Right ventricle myocardium superior (tissue), 1 donor: ENCODE data around the gene PLCH2. TPM values are rescaled to one million over a fixed set of nuclear protein-coding genes. Genes with fewer than 3 reads are reported as not detected.
"Not testable (repeated sequence)": the region's sequence is repeated elsewhere in the genome, so short reads cannot be mapped to it uniquely, and the experiment has no call there.

Experiments used
- ATAC-seq: fragments of 200-7000 bp; cut with Tn5 transposase; one replicate; pipeline ENCODE4 v1.9.1; 2020; ENCODE audit warnings: mild to moderate bottlenecking; ENCODE audit not compliant: poor library complexity
- DNase-seq: peaks from one replicate; pipeline ENCODE4 v3.0.0-alpha.2; 2020
- intact Hi-C: fragments of 100-400 bp; cut with DNase I; formaldehyde crosslinking; loops from one replicate; pipeline ENCODE4 v1.11.2; 2022
- total RNA-seq: library from RNA; stranded (reverse); fragmentation: NEBNext Ultra II Directional; extraction: Animal tissue kit (Norgen Biotek cat#: 25700); gene quantifications from one replicate; pipeline ENCODE4 v1.2.1, GENCODE V29; 2021
- donor health status: DM: no; HTN: yes; CAD: no; lungs with severe emphysema.

Gene PLCH2
- total RNA-seq, 1 donor from 2014 or later = 0.13 TPM

GRCh38 chr1:2438038-2438437 lies 38.1 kb upstream of the PLCH2 start:
- ATAC-seq (no peak), DNase-seq (no peak)
- intact Hi-C loops = no loop called here

DNA sequence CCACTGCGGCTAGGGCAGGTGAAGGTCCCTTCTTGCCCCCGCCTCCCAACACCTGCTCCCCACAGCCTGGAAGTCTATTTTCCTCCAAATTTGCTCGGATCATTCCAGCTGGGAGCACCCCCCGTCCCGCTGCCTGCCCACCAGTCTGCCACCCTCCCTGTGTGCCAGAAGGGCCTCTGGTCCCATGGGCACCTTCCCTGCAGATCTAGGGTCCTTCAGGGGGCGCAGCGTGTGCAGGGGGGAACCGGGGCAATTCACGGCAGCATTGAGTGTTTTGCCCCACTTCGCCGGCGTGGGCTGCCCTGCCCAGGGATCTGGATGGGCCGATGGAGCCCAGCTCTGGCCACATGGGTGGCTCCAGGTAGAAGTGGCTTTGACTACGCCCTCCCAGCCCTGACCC lies 37.4 kb upstream of the PLCH2 start:
- DNase-seq = no peak
- intact Hi-C loops = no loop called here
- ATAC-seq = no peak

DNA sequence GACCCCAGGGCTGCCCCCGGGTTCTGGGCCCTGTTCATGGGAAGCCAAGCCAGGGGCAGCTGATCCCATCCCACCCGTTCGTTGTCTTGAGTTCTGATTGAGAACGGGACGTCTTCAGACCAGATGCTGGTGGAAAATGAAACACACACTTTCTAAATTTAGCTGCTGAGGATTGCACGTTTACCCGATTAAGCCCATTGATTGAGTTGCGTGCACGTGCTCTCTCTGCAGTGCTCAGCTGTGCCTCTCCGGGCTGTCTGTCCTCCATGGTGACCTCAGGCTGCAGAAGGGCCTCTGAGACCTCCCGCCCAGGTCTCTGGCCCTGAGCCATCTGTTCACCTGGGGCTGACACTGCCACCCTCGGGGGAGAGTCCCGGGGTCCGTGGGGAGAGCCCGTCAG lies 36.7 kb upstream of the PLCH2 start:
- DNase-seq (no peak), ATAC-seq (no peak)
- intact Hi-C loops = no loop called here

DNA sequence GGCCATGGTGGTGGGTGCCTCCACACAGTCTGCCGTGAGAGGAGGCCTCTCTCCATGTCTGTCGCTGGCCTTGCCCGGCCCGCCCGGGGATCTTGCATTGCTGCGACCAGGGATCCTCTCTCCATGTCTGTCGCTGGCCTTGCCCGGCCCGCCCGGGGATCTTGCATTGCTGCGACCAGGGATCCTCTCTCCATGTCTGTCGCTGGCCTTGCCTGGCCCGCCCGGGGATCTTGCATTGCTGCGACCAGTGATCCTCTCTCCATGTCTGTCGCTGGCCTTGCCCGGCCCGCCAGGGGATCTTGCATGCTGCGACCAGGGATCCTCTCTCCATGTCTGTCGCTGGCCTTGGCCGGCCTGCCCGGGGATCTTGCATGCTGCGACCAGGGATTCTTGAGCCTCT lies 35.7 kb upstream of the PLCH2 start:
- DNase-seq, intact Hi-C loops: not testable (repeated sequence)
- peak; percentile 27 for ATAC-seq

DNA sequence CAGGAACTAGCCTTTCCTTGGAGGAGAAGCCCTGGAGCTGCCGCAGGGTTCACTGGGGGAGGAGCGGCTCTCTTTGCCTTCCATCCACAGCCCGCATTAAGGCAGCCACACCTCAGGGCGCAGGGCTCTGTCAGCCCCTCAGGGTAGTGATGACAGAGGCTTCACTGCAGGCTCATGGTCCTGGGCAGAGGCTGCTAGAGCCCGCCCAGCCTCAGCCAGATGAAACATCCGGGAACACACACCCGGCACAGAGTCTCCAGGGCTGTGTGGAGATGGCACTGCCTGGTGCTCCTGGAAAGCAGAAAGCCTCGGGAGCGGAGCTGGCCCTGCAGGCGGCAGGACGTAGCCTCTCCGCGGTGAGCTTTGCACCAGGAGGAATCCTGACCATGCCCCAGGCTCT lies 34.3 kb upstream of the PLCH2 start:
- intact Hi-C loops = no loop called here

GRCh38 chr1:2442661-2443060 lies 33.4 kb upstream of the PLCH2 start:
- intact Hi-C loops = no loop called here
- no peak for DNase-seq
- no peak for ATAC-seq

More for the DNA sequence above, 34.3 kb upstream of the PLCH2 start:
- ATAC-seq (no peak), DNase-seq (no peak)

DNA sequence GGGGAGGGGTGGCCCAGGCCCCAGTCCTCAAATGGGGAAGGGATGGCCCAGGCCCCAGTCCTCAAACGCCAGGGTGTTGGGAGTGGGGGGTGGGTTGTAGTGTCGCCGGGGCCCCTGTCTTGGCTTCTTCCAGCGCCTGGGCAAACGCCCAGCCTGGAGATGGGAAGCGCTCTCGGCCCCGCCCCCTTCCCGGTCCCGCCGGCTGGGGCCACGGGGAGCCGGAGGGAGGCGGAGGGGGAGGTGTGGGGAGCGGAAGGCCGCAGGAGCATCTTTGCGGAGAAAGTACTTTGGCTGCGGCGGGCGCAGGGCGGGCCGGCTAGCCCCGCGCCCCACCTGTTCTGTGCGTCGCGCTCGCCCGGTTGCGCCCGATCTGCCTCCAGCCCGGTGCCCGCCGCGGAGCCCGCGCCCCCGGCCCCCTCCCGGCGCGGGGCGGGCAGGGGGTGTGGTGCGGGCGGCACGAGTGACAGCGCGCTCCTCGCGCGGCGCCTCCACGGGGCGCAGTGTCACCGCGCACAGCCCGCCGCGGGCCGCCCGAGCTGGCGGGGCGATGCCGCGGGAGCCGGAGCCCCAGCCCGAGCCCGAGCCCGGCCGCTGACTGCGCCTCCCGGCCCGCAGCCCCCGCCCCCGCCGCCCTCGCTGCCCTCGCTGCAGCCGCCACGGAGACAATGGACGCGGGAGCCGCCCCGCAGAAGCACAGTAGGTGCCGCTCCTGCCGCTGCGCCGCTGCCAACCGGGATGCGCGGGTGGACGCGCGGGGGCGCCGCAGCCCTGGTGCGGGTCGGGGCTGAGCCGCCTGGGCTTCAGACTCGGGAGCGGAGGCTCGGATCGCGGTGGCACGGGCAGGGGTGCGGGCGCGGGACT lies 32.6 kb upstream of the PLCH2 start:
- ATAC-seq = no peak
- no peak for DNase-seq
- intact Hi-C loops = no loop called here

GRCh38 chr1:2444138-2444591 lies 31.9 kb upstream of the PLCH2 start:
- intact Hi-C loops = no loop called here
- ATAC-seq (no peak), DNase-seq (no peak)

- ATAC-seq (no peak), DNase-seq (no peak)
- intact Hi-C loops = loop anchor here (1.0 kb wide), 1 partner anchor 25 kb away; no protein-coding TSS in a partner anchor
These were observed 30.8 kb upstream of the PLCH2 start for GRCh38 chr1:2445162-2445822.

DNA sequence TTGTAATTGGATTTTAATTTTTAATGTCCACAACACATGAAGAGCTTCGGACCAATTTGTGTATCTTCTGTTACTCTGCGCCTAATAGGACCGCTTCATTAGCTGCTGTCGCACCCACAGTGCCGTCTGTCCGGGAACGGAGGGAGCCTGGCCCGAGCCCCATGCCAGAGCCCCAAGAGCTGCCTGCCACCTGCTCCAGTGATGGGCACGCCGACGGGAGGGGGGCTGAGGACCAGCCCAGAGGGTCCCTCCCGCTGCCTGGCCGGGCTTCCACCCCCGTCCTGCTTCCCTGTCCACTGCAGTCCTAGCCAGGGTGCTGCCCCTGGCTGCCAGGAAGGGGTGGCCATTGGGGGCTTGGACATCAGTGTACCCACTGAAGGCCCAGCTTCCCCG lies 30.3 kb upstream of the PLCH2 start:
- ATAC-seq (no peak), DNase-seq (no peak)
- intact Hi-C loops = loop anchor here (1.0 kb wide), 1 partner anchor 26 kb away; no protein-coding TSS in a partner anchor

- no peak for DNase-seq
- no peak for ATAC-seq
- intact Hi-C loops = no loop called here
These were observed 29.7 kb upstream of the PLCH2 start for GRCh38 chr1:2446394-2446793.

DNA sequence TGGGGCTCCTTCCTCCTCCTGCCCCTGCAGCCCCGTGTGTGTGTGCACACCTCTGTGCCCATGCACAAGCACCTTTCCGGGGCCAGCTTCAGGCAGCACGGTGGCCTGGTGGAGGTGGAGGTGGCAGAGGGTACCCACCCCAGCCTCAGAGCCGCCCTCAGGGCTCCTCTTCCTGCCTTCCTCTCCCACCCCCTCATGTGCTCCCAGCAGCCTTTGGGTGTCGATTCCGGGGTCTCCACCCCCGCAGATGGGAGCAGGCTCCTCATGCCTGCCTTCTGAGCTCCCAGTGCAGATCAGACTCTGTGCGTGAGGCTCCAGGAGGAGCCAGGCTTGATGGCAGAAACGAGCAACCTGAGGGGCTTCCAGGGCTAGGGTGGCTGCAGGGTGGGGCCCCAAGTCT lies 29.2 kb upstream of the PLCH2 start:
- DNase-seq (no peak), ATAC-seq (no peak)
- intact Hi-C loops = no loop called here

DNA sequence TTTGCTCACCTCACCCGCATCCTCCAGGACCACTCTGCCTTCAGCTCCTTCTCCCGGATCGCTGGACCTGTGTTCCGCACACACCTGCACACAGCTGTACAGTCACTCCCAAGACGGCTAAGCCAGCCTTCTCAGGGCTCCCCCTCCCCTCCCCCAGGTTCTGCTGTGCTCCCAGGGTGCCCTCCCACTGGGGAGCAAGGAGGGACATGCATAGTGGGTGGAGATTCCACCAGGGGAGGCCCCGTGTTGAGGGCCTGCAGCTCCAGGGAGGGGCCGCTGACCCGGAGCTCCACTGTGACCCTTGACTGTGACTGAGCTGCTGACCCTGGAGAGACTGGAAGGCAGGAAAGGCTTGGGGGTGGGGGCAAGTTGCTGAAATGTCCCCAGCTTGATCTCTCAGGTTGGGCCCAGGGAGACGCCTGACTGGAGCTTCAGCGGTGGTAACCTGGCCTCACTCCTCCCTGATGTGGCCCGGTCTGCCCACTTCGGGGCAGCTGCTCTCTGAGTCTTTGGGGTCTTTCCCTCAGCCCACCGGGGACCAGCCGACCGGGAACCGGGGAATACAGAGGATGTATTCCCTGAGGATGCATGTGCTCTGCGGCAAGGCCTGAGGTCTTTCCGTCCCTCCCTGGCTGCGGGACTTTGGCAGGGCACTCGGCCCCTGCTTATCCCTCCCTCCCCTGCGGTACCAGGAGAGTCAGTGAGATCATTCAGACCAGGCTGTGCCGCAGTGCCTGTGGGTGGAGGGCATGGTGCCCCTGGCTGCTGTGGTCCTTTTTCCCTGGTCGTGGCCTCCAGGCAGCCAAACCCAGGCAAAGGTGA lies 28.6 kb upstream of the PLCH2 start:
- DNase-seq = no peak
- no peak for ATAC-seq
- intact Hi-C loops = no loop called here

DNA sequence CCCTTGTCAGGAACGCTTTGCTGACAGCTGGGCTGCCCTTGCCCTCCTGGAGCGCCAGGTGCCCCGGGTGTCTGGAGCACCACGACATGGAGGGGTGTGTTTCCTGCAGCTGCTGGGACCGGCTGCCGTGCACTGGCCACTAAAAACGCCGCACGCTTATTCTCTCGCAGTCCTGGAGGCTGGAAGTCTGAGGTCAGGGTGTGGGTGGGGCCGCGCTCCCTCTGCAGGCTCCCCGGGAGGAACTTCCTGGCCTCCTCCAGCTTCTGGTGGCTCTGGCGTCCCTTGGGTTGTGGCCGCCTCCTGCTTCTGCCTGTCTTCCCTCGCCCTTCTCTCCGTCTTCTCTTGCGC lies 28.0 kb upstream of the PLCH2 start:
- no peak for ATAC-seq
- intact Hi-C loops = no loop called here
- DNase-seq = no peak

- intact Hi-C loops = no loop called here
- ATAC-seq = no peak
These were observed 26.2 kb upstream of the PLCH2 start for GRCh38 chr1:2449636-2450454.

GRCh38 chr1:2451741-2452140 lies 24.3 kb upstream of the PLCH2 start:
- no peak for ATAC-seq
- intact Hi-C loops = no loop called here

More at GRCh38 chr1:2449636-2450454, 26.2 kb upstream of the PLCH2 start:
- no peak for DNase-seq

DNA sequence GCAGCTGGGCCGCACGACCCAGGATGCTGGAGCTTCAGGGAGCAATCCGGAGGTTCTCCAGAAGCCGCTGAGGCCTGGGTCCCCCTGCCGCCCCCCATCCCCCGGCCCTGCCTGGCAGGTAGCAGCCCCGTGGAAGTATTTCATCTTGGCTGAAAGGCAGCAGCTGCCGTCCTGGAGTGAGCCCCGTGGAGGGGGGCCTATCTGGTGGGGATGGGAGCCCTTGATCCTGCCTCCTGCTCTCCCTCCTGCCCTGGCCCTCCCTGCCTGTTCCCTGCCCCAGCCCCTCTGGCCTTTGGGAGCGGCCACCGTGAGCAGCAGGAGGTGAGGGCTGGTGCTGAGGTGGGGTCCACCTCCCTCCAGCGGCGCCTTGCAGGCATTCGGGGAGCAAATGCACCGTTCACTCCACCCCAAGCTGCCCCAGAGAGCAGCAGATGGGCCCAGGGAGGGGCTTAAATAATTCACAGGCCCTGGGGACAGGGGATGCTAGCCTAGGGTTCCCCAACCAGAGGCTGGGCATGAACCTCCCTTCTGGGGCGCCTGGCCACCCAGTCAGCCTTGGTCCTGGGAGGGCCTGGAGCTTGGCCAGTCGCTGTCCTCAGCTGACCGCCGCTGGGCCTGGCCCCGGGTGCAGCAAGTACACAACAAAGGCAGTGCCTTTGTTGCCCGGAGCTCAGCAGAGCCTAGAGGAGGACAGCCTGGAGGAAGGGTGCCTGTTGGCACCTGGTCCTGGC lies 23.7 kb upstream of the PLCH2 start:
- intact Hi-C loops = no loop called here
- DNase-seq (no peak), ATAC-seq (no peak)

More at GRCh38 chr1:2451741-2452140, 24.3 kb upstream of the PLCH2 start:
- no peak for DNase-seq

DNA sequence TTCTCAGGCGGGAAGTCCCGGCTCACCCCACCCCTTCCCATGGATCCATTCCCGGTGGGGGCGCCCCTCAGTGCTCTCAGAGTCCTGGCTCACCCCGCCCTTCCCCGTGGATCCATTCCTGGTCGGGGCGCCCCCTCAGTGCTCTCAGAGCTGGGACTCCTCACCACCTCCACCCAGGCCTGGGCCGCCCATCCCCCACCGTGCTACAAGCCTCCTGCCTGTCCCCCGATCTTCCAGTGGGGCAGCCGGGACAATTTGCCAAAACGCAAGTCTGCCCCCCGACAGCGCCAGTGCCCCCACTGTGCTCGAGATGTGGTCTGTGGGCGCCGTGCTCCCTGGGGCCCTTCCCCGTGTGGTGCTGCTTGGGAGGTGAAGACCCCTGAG lies 23.2 kb upstream of the PLCH2 start:
- no peak for ATAC-seq
- no peak for DNase-seq
- intact Hi-C loops = no loop called here
